Caco-2 (cell line): ENCODE results near the gene MGAT4A. TPM values are rescaled to one million over a fixed set of nuclear protein-coding genes. Genes with fewer than 3 reads are reported as not detected.
A peak's percentile ranks its signal among the peaks of the same experiment; 100 is the strongest.

Source experiments
- BruUV-seq: library from RNA; stranded (reverse); fragments of 400-500 nt; replicated peaks from 2 replicates; lab custom pipeline; 2021; lab: Mats Ljungman, UMichigan
- CTCF ChIA-PET: fragments of 300-600 bp; sonication (Branson Sonifier 250); formaldehyde crosslinking; loops from one replicate; lab custom pipeline; 2022; ENCODE audit warnings: antibody characterized with exemption; lab: Charles Lee
- POLR2A ChIA-PET: fragments of 300-600 bp; sonication (Branson Sonifier 250); formaldehyde crosslinking; loops from one replicate; lab custom pipeline; 2022; ENCODE audit warnings: antibody characterized with exemption; lab: Charles Lee
- DNase-seq, 2 experiments: peaks; one replicate each; pipeline versions ENCODE4 v3.0.0 to v3.0.0-alpha.2; 2020 to 2022
- H3K27me3 ChIP-seq: replicated peaks from 2 replicates; pipeline ENCODE4 v1.6.0; 2011; ENCODE audit warnings: low read length; ENCODE audit not compliant: control insufficient read depth, insufficient read depth
- H3K36me3 ChIP-seq: 2 replicates; pipeline ENCODE4 v1.5.1; 2011; ENCODE audit warnings: low read length; ENCODE audit not compliant: control insufficient read depth, insufficient read depth
- H3K4me1 ChIP-seq: fragments of 250-450 bp; sonication (Bioruptor Pico); 2 replicates; pipeline ENCODE4 v1.5.1; 2020; ENCODE audit warnings: mild to moderate bottlenecking
- H3K4me3 ChIP-seq: 2 replicates; pipeline ENCODE4 v1.5.1; 2011; ENCODE audit warnings: low read depth, mild to moderate bottlenecking, control low read depth, low read length
- H3K9me3 ChIP-seq: fragments of 250-450 bp; sonication (Bioruptor Pico); 2 replicates; pipeline ENCODE4 v1.5.1; 2020; ENCODE audit warnings: mild to moderate bottlenecking, moderate library complexity
- H3K27ac Mint-ChIP-seq: one replicate; pipeline ENCODE4 v1.8.0; 2022; ENCODE audit warnings: mixed read lengths; ENCODE audit not compliant: unreplicated experiment
- H3K27me3 Mint-ChIP-seq: one replicate; pipeline ENCODE4 v1.8.0; 2022; ENCODE audit warnings: mixed read lengths; ENCODE audit not compliant: insufficient read depth, unreplicated experiment
- H3K36me3 Mint-ChIP-seq: one replicate; pipeline ENCODE4 v1.8.0; 2022; ENCODE audit warnings: mild to moderate bottlenecking, mixed read lengths; ENCODE audit not compliant: insufficient read depth, unreplicated experiment
- H3K4me1 Mint-ChIP-seq: one replicate; pipeline ENCODE4 v1.8.0; 2022; ENCODE audit warnings: low read depth, mixed read lengths; ENCODE audit not compliant: unreplicated experiment
- H3K4me3 Mint-ChIP-seq: one replicate; pipeline ENCODE4 v1.8.0; 2022; ENCODE audit warnings: mild to moderate bottlenecking, moderate library complexity, mixed read lengths; ENCODE audit not compliant: unreplicated experiment
- H3K9me3 Mint-ChIP-seq: one replicate; pipeline ENCODE4 v1.8.0; 2022; ENCODE audit warnings: mixed read lengths; ENCODE audit not compliant: unreplicated experiment
- CTCF ChIP-seq, 2 experiments: fragments of 200-600 bp in 1 of 2; IDR thresholded peaks; 1 replicate in 1 of 2; 2 replicates in 1 of 2; pipeline versions ENCODE4 v1.5.1 to v1.8.0; 2011 to 2022; ENCODE audit warnings: antibody characterized with exemption in 1 of 2, control low read depth in 1 of 2, inconsistent platforms in 1 of 2, low read depth in 1 of 2, low read length in 1 of 2, mild to moderate bottlenecking in 1 of 2, moderate library complexity in 1 of 2; ENCODE audit not compliant: insufficient read depth in 1 of 2, severe bottlenecking in 1 of 2, unreplicated experiment in 1 of 2
- intact Hi-C: fragments of 100-400 bp; cut with micrococcal nuclease; formaldehyde crosslinking; loops from one replicate; pipeline ENCODE4 v1.10.0; 2022; ENCODE audit not compliant: unreplicated experiment
- total RNA-seq: library from RNA; stranded (reverse); gene quantifications from 2 replicates; pipeline ENCODE4 v1.2.3, GENCODE V29; 2022

The MGAT4A gene
- total RNA-seq, 1 experiment from 2014 or later: 63.7 TPM

GRCh38 chr2:98744595-98744994, 13.7 kb upstream of the MGAT4A start:
- H3K4me1 Mint-ChIP-seq: peaks cover 8% of the 10 kb centered on the region
- H3K9me3 Mint-ChIP-seq: no peaks in the 10 kb centered on the region
- intact Hi-C loops: no loop called here
- Histone ChIP-seq H3K9me3 (no peaks in the 10 kb centered on the region), H3K27me3 (no peaks in the 10 kb centered on the region), H3K4me3 (no peak overlapping the region), H3K4me1 (peaks cover 14% of the 10 kb centered on the region), H3K36me3 (no peaks in the 10 kb centered on the region)
- no TSS peak for BruUV-seq
- H3K4me3 Mint-ChIP-seq: no peak overlapping the region
- ChIA-PET POLR2A (no interaction called here), CTCF (no interaction called here)
- H3K36me3 Mint-ChIP-seq: no peaks in the 10 kb centered on the region
- no peaks in the 10 kb centered on the region for H3K27me3 Mint-ChIP-seq
- no peak overlapping the region for H3K27ac Mint-ChIP-seq
- DNase-seq: no peak
- no peak for TF ChIP-seq CTCF (IDR thresholded peaks at IDR 0.05; ENCODE audit: insufficient read depth in 1 of 2, low read depth in 1 of 2, low read length in 1 of 2, severe bottlenecking in 1 of 2, unreplicated experiment in 1 of 2)

GRCh38 chr2:98743835-98744234, 12.9 kb upstream of the MGAT4A start:
- peaks cover 22% of the 10 kb centered on the region for H3K4me1 ChIP-seq
- Mint-ChIP-seq H3K4me1 (peaks cover 8% of the 10 kb centered on the region), H3K27ac (no peak overlapping the region), H3K4me3 (no peak overlapping the region), H3K9me3 (no peaks in the 10 kb centered on the region), H3K27me3 (no peaks in the 10 kb centered on the region), H3K36me3 (no peaks in the 10 kb centered on the region)
- no peaks in the 10 kb centered on the region for H3K9me3 ChIP-seq
- intact Hi-C loops: no loop called here
- no peak for DNase-seq
- H3K4me3 ChIP-seq: no peak overlapping the region
- CTCF ChIA-PET: no interaction called here
- TF ChIP-seq CTCF (IDR thresholded peaks at IDR 0.05; ENCODE audit: insufficient read depth in 1 of 2, low read depth in 1 of 2, low read length in 1 of 2, severe bottlenecking in 1 of 2, unreplicated experiment in 1 of 2): no peak
- no peaks in the 10 kb centered on the region for H3K36me3 ChIP-seq
- H3K27me3 ChIP-seq: no peaks in the 10 kb centered on the region
- POLR2A ChIA-PET: no interaction called here
- BruUV-seq: no TSS peak

- Histone ChIP-seq H3K36me3 (no peaks in the 10 kb centered on the region), H3K27me3 (no peaks in the 10 kb centered on the region), H3K4me1 (peaks cover 53% of the 10 kb centered on the region), H3K9me3 (no peaks in the 10 kb centered on the region), H3K4me3 (no peak overlapping the region)
- Mint-ChIP-seq H3K4me1 (peaks cover 41% of the 10 kb centered on the region), H3K9me3 (no peaks in the 10 kb centered on the region), H3K27me3 (no peaks in the 10 kb centered on the region), H3K27ac (peak overlapping the region; percentile 36), H3K36me3 (no peaks in the 10 kb centered on the region), H3K4me3 (no peak overlapping the region)
- ChIA-PET CTCF (interaction anchor here (0.6 to 1.5 kb wide), 4 partner anchors 32 to 90 kb away, joined by 4 to 6 read pairs (median 4); no protein-coding TSS in a partner anchor), POLR2A (interaction anchor here (0.6 to 0.9 kb wide), 2 partner anchors 33 to 57 kb away, joined by 3 to 5 read pairs; no protein-coding TSS in a partner anchor)
- BruUV-seq: no TSS peak
- peak in 1 of 2 experiments; percentile 20 for DNase-seq
- no peak for TF ChIP-seq CTCF (IDR thresholded peaks at IDR 0.05; ENCODE audit: insufficient read depth in 1 of 2, low read depth in 1 of 2, low read length in 1 of 2, severe bottlenecking in 1 of 2, unreplicated experiment in 1 of 2)
- intact Hi-C loops: loop anchor here (1.0 kb wide), 1 partner anchor 9 kb away; no protein-coding TSS in a partner anchor
Observed at GRCh38 chr2:98739020-98739419, 8.1 kb upstream of the MGAT4A start.
